ENCODE data around the gene KIF11. TPM values are rescaled to one million over a fixed set of nuclear protein-coding genes. Genes with fewer than 3 reads are reported as not detected.

Gene KIF11
- total and polyA plus RNA-seq, 2 of the 13 experiments (the other 11 are each of a cell fraction or from before 2014, with no cell fraction given) = 8.7 to 38.4 TPM

- no peak for TF ChIP-seq CHD2 (IDR thresholded peaks at IDR 0.05; ENCODE audit: low read depth, low read length)
- no peak for TF ChIP-seq ARID5B (CRISPR knock-in tag; IDR thresholded peaks at IDR 0.05)
- TF ChIP-seq ZZZ3 (CRISPR knock-in tag; IDR thresholded peaks at IDR 0.05; ENCODE audit: borderline replicate concordance) = peak; percentile 68; the same call in 1 of the 2 replicates
- 0 out of 2 replicates have a peak, but pooled peaks have one; percentile 46 for TF ChIP-seq ZNF350 (CRISPR knock-in tag; IDR thresholded peaks at IDR 0.05; ENCODE audit: borderline replicate concordance, low read depth)
- no peak for TF ChIP-seq FUBP1 (CRISPR knock-in tag; IDR thresholded peaks at IDR 0.05; ENCODE audit: borderline replicate concordance)
- TF ChIP-seq ATF7-NPFF (CRISPR knock-in tag; IDR thresholded peaks at IDR 0.05; ENCODE audit: low read depth) = peak; percentile 62; the same call in 1 of the 2 replicates
- TF ChIP-seq ZNF550 (CRISPR knock-in tag; IDR thresholded peaks at IDR 0.05; ENCODE audit: borderline replicate concordance) = no peak
- peak; percentile 82; the same call in 1 of the 2 replicates for TF ChIP-seq ETV5 (CRISPR knock-in tag; IDR thresholded peaks at IDR 0.05; ENCODE audit: borderline replicate concordance)
- TF ChIP-seq DZIP1 (CRISPR knock-in tag; IDR thresholded peaks at IDR 0.05) = no peak
- TF ChIP-seq ZNF101 (CRISPR knock-in tag; IDR thresholded peaks at IDR 0.05; ENCODE audit: borderline replicate concordance, low read depth) = no peak
- TF ChIP-seq ZEB1 (IDR thresholded peaks at IDR 0.05; ENCODE audit: insufficient replicate concordance, low read depth) = no peak
- no peak for TF ChIP-seq ZNF251 (CRISPR knock-in tag; IDR thresholded peaks at IDR 0.05)
- TF ChIP-seq ZNF281 (CRISPR knock-in tag; IDR thresholded peaks at IDR 0.05; ENCODE audit: borderline replicate concordance) = no peak
- TF ChIP-seq ZBTB26 (CRISPR knock-in tag; IDR thresholded peaks at IDR 0.05; ENCODE audit: borderline replicate concordance) = peak; percentile 98
These were observed at the start of gene KIF11 (continued) for GRCh38 chr10:92592761-92593618.

Measured in HepG2 (cell line).